Testis (tissue), 5 donors: ENCODE data around the gene POGZ. TPM values are rescaled to one million over a fixed set of nuclear protein-coding genes. Genes with fewer than 3 reads are reported as not detected.

Experiments used
- DNase-seq: peaks from one replicate; pipeline ENCODE4 v3.0.0-alpha.2; 2019
- H3K27ac ChIP-seq, 2 donors: fragments of 200-600 bp; sonication (generic); one replicate each; pipeline ENCODE4 v1.5.1; 2019
- H3K27me3 ChIP-seq: fragments of 200-600 bp; sonication (generic); one replicate; pipeline ENCODE4 v1.5.1; 2019
- H3K36me3 ChIP-seq: fragments of 200-600 bp; sonication (generic); one replicate; pipeline ENCODE4 v1.5.1; 2017; ENCODE audit warnings: low read depth; ENCODE audit errors: missing control alignments
- H3K4me1 ChIP-seq: fragments of 200-600 bp; sonication (generic); one replicate; pipeline ENCODE4 v1.5.1; 2019
- H3K4me3 ChIP-seq, 2 donors: fragments of 200-600 bp; sonication (generic); one replicate each; pipeline ENCODE4 v1.5.1; 2017 to 2019
- H3K9me3 ChIP-seq: fragments of 200-600 bp; sonication (generic); one replicate; pipeline ENCODE4 v1.5.1; 2017
- POLR2A ChIP-seq: fragments of 450-650 bp; IDR thresholded peaks from one replicate; pipeline ENCODE4 v1.6.1; 2017; ENCODE audit warnings: antibody characterized with exemption, mild to moderate bottlenecking, moderate library complexity
- WGBS, 2 donors: methylation state at CpG; one replicate each; pipeline ENCODE4 v1.1.5; 2018; 5-methylcytosine and 5-hydroxymethylcytosine counted together
- intact Hi-C: fragments of 100-400 bp; cut with DNase I; formaldehyde crosslinking; loops from one replicate; pipeline ENCODE4 v1.15.1; 2023; ENCODE audit warnings: low total_unique reads
- long read RNA-seq, 2 donors: transcript quantifications; one replicate each; lab custom pipeline, GENCODE V29; 2026
- polyA plus RNA-seq: library from polyadenylated mRNA; stranded (reverse); fragments of 350-450 nt; fragmentation: Illumina TruSeq; extraction: RNeasy Lipid Tissue Mini Kit (QIAGEN cat#74804); gene quantifications from one replicate; pipeline ENCODE4 v1.2.3, GENCODE V29; 2014; ENCODE audit warnings: low read depth, low replicate concordance; ENCODE audit not compliant: insufficient read depth
- total RNA-seq, 2 donors: library from RNA; depleted of rRNA; stranded (reverse); fragments of >200 nt; gene quantifications; one replicate each; pipeline ENCODE4 v1.2.3, GENCODE V29; 2016
- TF ChIP-seq, protein P1 (sequence below), 3 experiments: fragments of 450-650 bp in 2 of 3; fragments of 200-600 bp in 1 of 3; sonication (generic) in 1 of 3; IDR thresholded peaks; one replicate each; pipeline ENCODE4 v1.5.1; 2016 to 2019; ENCODE audit warnings: antibody characterized with exemption in 3 of 3, mild to moderate bottlenecking in 2 of 3, moderate library complexity in 1 of 3

The POGZ gene
- total RNA-seq: 100 to 1,000 TPM; 131 to 137 TPM
- polyA plus RNA-seq: 84.3 TPM
- long read RNA-seq, donor 1, full-length matches to known transcripts: 12 of 56 reads
- long read RNA-seq, donor 1, partial matches to known transcripts: 44 of 56 reads
- long read RNA-seq, donor 1, other reads (novel, unspliced or antisense): 0 of 56 reads
- long read RNA-seq, donor 2, partial matches to known transcripts: 16 of 18 reads
- long read RNA-seq, donor 2, other reads (novel, unspliced or antisense): 0 of 18 reads

DNA sequence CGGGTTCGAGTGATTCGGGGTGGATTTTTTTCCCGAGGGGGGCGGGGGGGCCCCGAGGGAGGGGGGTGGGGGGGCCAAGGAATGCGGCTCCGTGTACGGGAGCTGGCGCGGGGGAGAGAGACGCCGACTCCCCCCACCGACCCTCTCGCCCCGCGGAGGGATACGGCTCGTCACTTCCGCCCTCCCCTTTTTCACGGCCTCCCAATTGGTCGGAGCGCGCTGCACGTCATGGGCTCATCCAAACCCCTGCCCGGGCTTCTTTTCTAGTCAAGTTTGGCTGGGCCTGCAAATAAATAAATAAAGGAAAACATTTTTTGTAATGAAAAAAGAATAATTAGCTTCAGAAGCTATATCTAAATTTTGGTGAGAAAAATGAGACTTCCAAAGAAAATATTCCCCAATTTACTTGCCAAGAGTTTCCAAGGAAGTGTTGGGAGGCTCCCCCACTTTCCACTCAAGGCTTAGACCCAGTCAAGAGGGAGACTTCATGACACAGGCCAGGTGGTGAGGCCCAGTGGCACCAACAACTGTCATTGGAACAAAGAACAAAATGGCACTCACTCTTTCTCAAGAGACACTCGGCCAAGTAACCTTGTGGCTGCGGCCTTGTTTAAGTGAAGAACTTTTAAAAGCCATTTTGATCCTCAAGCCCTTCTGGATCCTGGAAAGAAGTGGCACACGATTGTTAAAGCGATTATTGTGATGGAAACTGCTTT, at the start of gene POGZ:
POGZ (minus strand) TSS at position 164 of the 716 bp plus-strand sequence. CDS start 17,290 bp downstream, outside the sequence.
- Histone ChIP-seq H3K9me3 (no peaks in the 10 kb centered on the region), H3K27ac (peak within 1 kb of the TSS; percentile 99 to 100), H3K36me3 (no peaks in the 10 kb centered on the region), H3K4me3 (peak within 1 kb of the TSS; percentile 80 to 84), H3K27me3 (no peaks in the 10 kb centered on the region), H3K4me1 (peaks cover 30% of the 10 kb centered on the region)
- DNase-seq: peak; percentile 97
- TF ChIP-seq, protein P1, sequence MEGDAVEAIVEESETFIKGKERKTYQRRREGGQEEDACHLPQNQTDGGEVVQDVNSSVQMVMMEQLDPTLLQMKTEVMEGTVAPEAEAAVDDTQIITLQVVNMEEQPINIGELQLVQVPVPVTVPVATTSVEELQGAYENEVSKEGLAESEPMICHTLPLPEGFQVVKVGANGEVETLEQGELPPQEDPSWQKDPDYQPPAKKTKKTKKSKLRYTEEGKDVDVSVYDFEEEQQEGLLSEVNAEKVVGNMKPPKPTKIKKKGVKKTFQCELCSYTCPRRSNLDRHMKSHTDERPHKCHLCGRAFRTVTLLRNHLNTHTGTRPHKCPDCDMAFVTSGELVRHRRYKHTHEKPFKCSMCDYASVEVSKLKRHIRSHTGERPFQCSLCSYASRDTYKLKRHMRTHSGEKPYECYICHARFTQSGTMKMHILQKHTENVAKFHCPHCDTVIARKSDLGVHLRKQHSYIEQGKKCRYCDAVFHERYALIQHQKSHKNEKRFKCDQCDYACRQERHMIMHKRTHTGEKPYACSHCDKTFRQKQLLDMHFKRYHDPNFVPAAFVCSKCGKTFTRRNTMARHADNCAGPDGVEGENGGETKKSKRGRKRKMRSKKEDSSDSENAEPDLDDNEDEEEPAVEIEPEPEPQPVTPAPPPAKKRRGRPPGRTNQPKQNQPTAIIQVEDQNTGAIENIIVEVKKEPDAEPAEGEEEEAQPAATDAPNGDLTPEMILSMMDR (IDR thresholded peaks at IDR 0.05): no peak
- no peak for TF ChIP-seq POLR2A
- 11 to 13% methylated on average over 25 of the region's 30 CpGs for WGBS, 2 donors
- intact Hi-C loops: no loop called here

GRCh38 chr1:151508833-151509232, 49.5 kb upstream of the POGZ start:
- Histone ChIP-seq H3K36me3 (no peaks in the 10 kb centered on the region), H3K4me3 (no peak overlapping the region), H3K27ac (no peak overlapping the region), H3K4me1 (peaks cover 15% of the 10 kb centered on the region), H3K27me3 (no peaks in the 10 kb centered on the region), H3K9me3 (no peaks in the 10 kb centered on the region)
- no peak for DNase-seq
- 84 to 88% methylated on average over 6 of the region's 6 CpGs for WGBS, 2 donors
- TF ChIP-seq, protein P1 (IDR thresholded peaks at IDR 0.05): no peak
- TF ChIP-seq POLR2A: no peak
- intact Hi-C loops: no loop called here

DNA sequence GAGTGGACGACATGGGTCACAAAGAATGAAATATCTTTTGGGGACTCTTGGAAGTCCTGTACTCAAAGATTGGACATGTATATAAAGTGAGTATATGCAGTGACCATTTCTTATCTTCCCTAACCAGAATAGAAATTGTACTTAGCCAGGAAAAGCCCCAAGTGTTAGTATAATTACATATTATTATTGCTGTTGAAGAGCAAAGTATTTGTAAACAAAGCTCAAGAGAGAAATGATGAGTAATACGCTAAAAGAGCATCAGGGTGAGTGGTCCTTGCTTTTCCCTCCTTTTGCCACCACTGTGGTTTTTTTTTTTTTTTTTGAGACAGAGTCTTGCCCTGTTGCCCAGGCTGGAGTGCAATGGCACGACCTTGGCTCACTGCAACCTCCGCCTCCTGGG, 45.5 kb upstream of the POGZ start:
- 73 to 74% methylated on average over 4 of the region's 4 CpGs for WGBS, 2 donors
- Histone ChIP-seq H3K4me1 (peaks cover 4% of the 10 kb centered on the region), H3K27me3 (no peaks in the 10 kb centered on the region), H3K36me3 (no peaks in the 10 kb centered on the region), H3K27ac (no peak overlapping the region), H3K9me3 (no peaks in the 10 kb centered on the region), H3K4me3 (no peak overlapping the region)
- no peak for DNase-seq
- TF ChIP-seq, protein P1 (IDR thresholded peaks at IDR 0.05): no peak
- TF ChIP-seq POLR2A: no peak
- intact Hi-C loops: no loop called here

DNA sequence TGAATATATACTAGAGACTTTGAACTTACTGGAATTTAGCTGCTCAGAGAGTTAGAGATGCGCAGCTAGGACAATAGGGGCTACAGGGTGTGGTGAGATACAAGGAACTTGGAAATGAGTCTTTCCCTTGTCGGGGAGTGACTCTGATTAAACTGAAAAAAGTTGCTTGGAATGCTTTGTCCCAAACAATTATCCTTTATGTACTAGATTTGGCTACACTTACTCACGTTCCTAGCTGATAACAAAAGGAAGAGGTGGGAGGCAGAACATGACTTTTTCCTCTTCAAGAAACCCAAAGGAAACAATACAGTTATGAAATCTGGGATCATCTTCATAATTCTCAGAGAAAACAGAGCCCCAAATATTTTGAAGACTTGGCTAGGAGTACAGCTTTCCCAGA, 45.0 kb upstream of the POGZ start:
- no peaks in the 10 kb centered on the region for H3K9me3 ChIP-seq
- WGBS, 2 donors: 35 to 43% methylated on average over 3 of the region's 3 CpGs

More for the DNA sequence above, 45.0 kb upstream of the POGZ start:
- no peak for DNase-seq
- H3K27ac ChIP-seq: no peak overlapping the region
- peaks cover 4% of the 10 kb centered on the region for H3K4me1 ChIP-seq
- H3K27me3 ChIP-seq: no peaks in the 10 kb centered on the region
- H3K4me3 ChIP-seq: no peak overlapping the region
- TF ChIP-seq POLR2A: no peak
- TF ChIP-seq, protein P1 (IDR thresholded peaks at IDR 0.05): no peak
- intact Hi-C loops: no loop called here
- H3K36me3 ChIP-seq: no peaks in the 10 kb centered on the region
